CD4-positive, alpha-beta T cell treated with Interleukin-10 for 1 hour (primary cell): ENCODE measurements around the gene LARP6.

Source experiments
- DNase-seq: peaks from one replicate; pipeline ENCODE4 v3.0.0-alpha.2; 2020

LARP6 gene

GRCh38 chr15:70792171-70792573, 61.8 kb downstream of the LARP6 start:
- no peak for DNase-seq

DNA sequence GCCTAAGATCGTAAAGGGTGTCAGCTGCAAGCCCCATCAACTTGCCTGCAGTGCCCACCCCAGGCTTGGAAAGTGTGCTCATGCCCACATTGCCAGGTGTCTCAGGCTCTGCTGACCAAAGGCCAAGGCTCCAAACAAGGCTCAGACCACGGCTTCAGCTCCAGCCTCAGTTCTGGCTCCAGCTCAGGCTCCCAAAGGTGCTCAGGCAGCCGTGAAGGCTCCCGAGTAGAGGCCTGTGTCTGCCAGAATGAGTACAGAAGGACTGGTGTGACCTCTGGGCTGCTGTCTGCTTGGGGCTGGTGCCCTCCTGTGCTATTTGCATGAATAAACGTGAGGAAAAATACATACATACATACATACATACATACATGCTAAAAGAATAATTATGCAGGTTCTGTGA, 62.7 kb downstream of the LARP6 start:
- DNase-seq = no peak

- DNase-seq = no peak
These were observed 64.7 kb downstream of the LARP6 start for GRCh38 chr15:70789213-70789612.

- no peak for DNase-seq
These were observed 65.6 kb downstream of the LARP6 start for GRCh38 chr15:70788114-70789049.

DNA sequence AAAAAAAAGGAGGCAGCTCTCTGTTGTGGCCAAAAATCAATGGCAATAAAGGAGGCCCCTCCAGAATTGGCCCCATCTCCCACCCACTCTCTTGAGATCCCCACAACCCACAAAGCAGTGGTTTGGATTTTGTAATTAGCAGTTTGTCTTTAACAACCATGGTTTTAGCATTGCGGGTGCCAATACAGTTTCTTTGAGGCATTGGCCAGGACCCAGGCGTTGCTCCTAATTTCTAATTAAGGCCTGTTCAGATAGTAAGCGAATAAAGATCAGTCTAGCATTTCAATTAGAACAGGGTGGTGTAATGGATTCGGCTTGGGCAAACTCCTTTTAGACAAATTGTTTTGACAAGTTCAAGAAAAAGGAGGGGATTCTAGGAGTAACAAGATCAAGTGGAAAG, 67.0 kb downstream of the LARP6 start:
- no peak for DNase-seq

GRCh38 chr15:70783610-70784022, 70.3 kb downstream of the LARP6 start:
- DNase-seq = no peak

DNA sequence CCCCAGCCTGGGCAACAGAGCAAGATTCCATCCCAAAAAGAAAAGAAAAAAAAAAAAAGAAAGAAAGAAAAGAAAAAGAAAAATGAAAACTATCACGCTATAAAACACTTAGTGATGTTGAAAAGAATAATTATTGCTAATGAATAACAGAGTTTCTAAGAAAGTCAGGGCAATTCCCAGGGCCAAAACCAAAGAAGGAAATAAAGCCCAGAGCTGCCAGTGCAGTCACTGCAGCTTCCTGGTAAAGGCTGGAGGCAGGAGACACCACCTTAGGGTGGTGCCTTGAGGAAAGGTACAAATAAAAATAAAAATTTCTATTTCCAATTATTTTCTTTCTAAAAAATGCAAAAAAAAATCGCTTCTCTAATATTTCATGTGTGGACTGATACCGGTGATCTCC, 70.9 kb downstream of the LARP6 start:
- DNase-seq = no peak

- no peak for DNase-seq
These were observed 72.7 kb downstream of the LARP6 start for GRCh38 chr15:70781236-70781635.
